ENCODE results near the gene ADAP2.
A peak's percentile ranks its signal among the peaks of the same experiment; 100 is the strongest.

Gene ADAP2

GRCh38 chr17:30956764-30957374, 35.1 kb downstream of the ADAP2 start:
- H3K9ac ChIP-seq (ENCODE audit: low read length), result no peak overlapping the region
- H3K4me2 ChIP-seq (ENCODE audit: low read depth, low read length, poor library complexity, severe bottlenecking), result no peak overlapping the region
- no peak overlapping the region for H3K4me3 ChIP-seq (ENCODE audit: insufficient read depth, low read length, poor library complexity, severe bottlenecking)

GRCh38 chr17:30957741-30958140, 36.0 kb downstream of the ADAP2 start:
- peaks cover 44% of the 10 kb centered on the region for H3F3A ChIP-seq (ENCODE audit: insufficient read depth)
- H3K9me3 ChIP-seq (ENCODE audit: insufficient read depth, low read length), result no peaks in the 10 kb centered on the region
- H3K4me3 ChIP-seq (ENCODE audit: insufficient read depth, low read length, poor library complexity, severe bottlenecking), result no peak overlapping the region
- H4K20me1 ChIP-seq (ENCODE audit: low read depth, low read length), result no peaks in the 10 kb centered on the region
- H3K27me3 ChIP-seq (ENCODE audit: low read length), result no peaks in the 10 kb centered on the region
- no peaks in the 10 kb centered on the region for H3K9me2 ChIP-seq (replicated peaks; ENCODE audit: insufficient read depth, low read length)
- H2AFZ ChIP-seq (ENCODE audit: low read depth, low read length, severe bottlenecking), result peak overlapping the region; percentile 29
- no peak overlapping the region for H3K9ac ChIP-seq (ENCODE audit: low read length)
- no peaks in the 10 kb centered on the region for H3K36me3 ChIP-seq (ENCODE audit: low read length)
- H3K27ac ChIP-seq (ENCODE audit: low read depth, low read length), result peak overlapping the region; percentile 53; the same call in 1 of the 2 replicates
- TF ChIP-seq CTCF (IDR thresholded peaks at IDR 0.05; ENCODE audit: insufficient read depth, low read length, poor library complexity, severe bottlenecking), result no peak
- TF ChIP-seq EZH2phosphoT487 (conservative IDR thresholded peaks at IDR 0.05; ENCODE audit: low read length), result no peak
- H3K4me2 ChIP-seq (ENCODE audit: low read depth, low read length, poor library complexity, severe bottlenecking), result peak overlapping the region; percentile 38
- no peaks in the 10 kb centered on the region for H3K79me2 ChIP-seq (ENCODE audit: insufficient read depth, low read length)

More at GRCh38 chr17:30956764-30957374, 35.1 kb downstream of the ADAP2 start:
- Histone ChIP-seq H3F3A (ENCODE audit: insufficient read depth) (peaks cover 42% of the 10 kb centered on the region), H3K27me3 (ENCODE audit: low read length) (no peaks in the 10 kb centered on the region), H3K36me3 (ENCODE audit: low read length) (no peaks in the 10 kb centered on the region), H3K9me3 (ENCODE audit: insufficient read depth, low read length) (no peaks in the 10 kb centered on the region), H3K9me2 (replicated peaks; ENCODE audit: insufficient read depth, low read length) (no peaks in the 10 kb centered on the region), H3K79me2 (ENCODE audit: insufficient read depth, low read length) (no peaks in the 10 kb centered on the region), H3K27ac (ENCODE audit: low read depth, low read length) (0 out of 2 replicates have a peak overlapping the region, but pooled peaks have one; percentile 10), H4K20me1 (ENCODE audit: low read depth, low read length) (no peaks in the 10 kb centered on the region), H2AFZ (ENCODE audit: low read depth, low read length, severe bottlenecking) (peak overlapping the region; percentile 23)
- TF ChIP-seq EZH2phosphoT487 (conservative IDR thresholded peaks at IDR 0.05; ENCODE audit: low read length), result no peak
- no peak for TF ChIP-seq CTCF (IDR thresholded peaks at IDR 0.05; ENCODE audit: insufficient read depth, low read length, poor library complexity, severe bottlenecking)

- Histone ChIP-seq H3F3A (ENCODE audit: insufficient read depth) (peaks cover 41% of the 10 kb centered on the region), H3K27me3 (ENCODE audit: low read length) (no peaks in the 10 kb centered on the region), H3K36me3 (ENCODE audit: low read length) (no peaks in the 10 kb centered on the region), H3K4me2 (ENCODE audit: low read depth, low read length, poor library complexity, severe bottlenecking) (peak overlapping the region; percentile 38), H3K79me2 (ENCODE audit: insufficient read depth, low read length) (no peaks in the 10 kb centered on the region), H3K9me2 (replicated peaks; ENCODE audit: insufficient read depth, low read length) (no peaks in the 10 kb centered on the region), H2AFZ (ENCODE audit: low read depth, low read length, severe bottlenecking) (peak overlapping the region; percentile 29), H4K20me1 (ENCODE audit: low read depth, low read length) (no peaks in the 10 kb centered on the region), H3K9ac (ENCODE audit: low read length) (peak overlapping the region; percentile 20), H3K27ac (ENCODE audit: low read depth, low read length) (peak overlapping the region; percentile 53), H3K9me3 (ENCODE audit: insufficient read depth, low read length) (no peaks in the 10 kb centered on the region), H3K4me3 (ENCODE audit: insufficient read depth, low read length, poor library complexity, severe bottlenecking) (no peak overlapping the region)
- TF ChIP-seq CTCF (IDR thresholded peaks at IDR 0.05; ENCODE audit: insufficient read depth, low read length, poor library complexity, severe bottlenecking), result no peak
- TF ChIP-seq EZH2phosphoT487 (conservative IDR thresholded peaks at IDR 0.05; ENCODE audit: low read length), result no peak
Measured at GRCh38 chr17:30958187-30958586, 36.4 kb downstream of the ADAP2 start.

Data from SU-DHL-6 (cell line).